SK-N-SH (cell line): Measurements from ENCODE around the gene PPP1R14C. TPM values are rescaled to one million over a fixed set of nuclear protein-coding genes. Genes with fewer than 3 reads are reported as not detected.

ENCODE experiments used
- CTCF ChIA-PET: fragments of 300-600, 350-600 bp; formaldehyde crosslinking; extraction: SDS; loops from one replicate; lab custom pipeline; 2021; lab: Yijun Ruan, JAX
- POLR2A ChIA-PET: fragments of 350-600 bp; sonication (Branson Sonifier 250); formaldehyde crosslinking; extraction: SDS; loops from one replicate; lab custom pipeline; 2020; ENCODE audit warnings: antibody characterized with exemption, inconsistent platforms; lab: Yijun Ruan, JAX
- DNase-seq: peaks from one replicate; pipeline ENCODE4 v3.0.0; 2012
- H2AFZ ChIP-seq: fragments of 200-600 bp; sonication (generic); 2 replicates; pipeline ENCODE4 v1.8.1; 2016; ENCODE audit warnings: antibody characterized with exemption, mild to moderate bottlenecking, low read depth
- H3F3A ChIP-seq: fragments of 200-600 bp; sonication (generic); replicated peaks from 2 replicates; pipeline ENCODE3; 2016; ENCODE audit warnings: antibody characterized with exemption, mild to moderate bottlenecking; ENCODE audit not compliant: insufficient read depth
- H3K27ac ChIP-seq, 2 experiments: fragments of 200-500 bp in 1 of 2; fragments of 200-600 bp in 1 of 2; sonication (Bioruptor generic) in 1 of 2; sonication (generic), shearing (Covaris generic) in 1 of 2; 2 replicates each; pipeline versions ENCODE4 v1.5.1 to v1.6.1; 2014 to 2016; ENCODE audit warnings: low read depth in 2 of 2, inconsistent platforms in 1 of 2, low read length in 1 of 2, mild to moderate bottlenecking in 1 of 2, mixed read lengths in 1 of 2
- H3K27me3 ChIP-seq: fragments of 200-600 bp; sonication (generic), shearing (Covaris generic); 2 replicates; pipeline ENCODE4 v1.6.1; 2016; ENCODE audit warnings: mixed run types; ENCODE audit not compliant: insufficient read depth
- H3K36me3 ChIP-seq, 2 experiments: fragments of 200-500 bp in 1 of 2; fragments of 200-600 bp in 1 of 2; sonication (Bioruptor generic) in 1 of 2; sonication (generic) in 1 of 2; replicated peaks in 1 of 2; 2 replicates each; pipeline versions ENCODE3 to v1.5.1; 2014 to 2016; ENCODE audit warnings: low read length in 1 of 2, mild to moderate bottlenecking in 1 of 2; ENCODE audit not compliant: insufficient read depth in 2 of 2, control insufficient read depth in 1 of 2
- H3K4me1 ChIP-seq, 2 experiments: fragments of 200-500 bp in 1 of 2; fragments of 200-600 bp in 1 of 2; sonication (Bioruptor generic) in 1 of 2; sonication (generic), shearing (Covaris generic) in 1 of 2; 2 replicates each; pipeline versions ENCODE4 v1.5.1 to v1.6.1; 2014 to 2016; ENCODE audit warnings: low read depth in 1 of 2, low read length in 1 of 2, mixed run types in 1 of 2; ENCODE audit not compliant: insufficient read depth in 2 of 2, control insufficient read depth in 1 of 2
- H3K4me2 ChIP-seq: fragments of 200-600 bp; sonication (generic), shearing (Covaris generic); 2 replicates; pipeline ENCODE4 v1.6.1; 2017; ENCODE audit warnings: mixed run types
- H3K4me3 ChIP-seq, 2 experiments: fragments of 200-500 bp in 1 of 2; fragments of 200-600 bp in 1 of 2; sonication (Bioruptor generic) in 1 of 2; sonication (generic), shearing (Covaris generic) in 1 of 2; 2 replicates each; pipeline versions ENCODE4 v1.5.1 to v1.8.1; 2014 to 2016; ENCODE audit warnings: low read depth in 2 of 2, inconsistent platforms in 1 of 2, low read length in 1 of 2, mild to moderate bottlenecking in 1 of 2, mixed read lengths in 1 of 2, moderate library complexity in 1 of 2
- H3K79me2 ChIP-seq: fragments of 200-600 bp; sonication (generic); 2 replicates; pipeline ENCODE4 v1.8.1; 2017; ENCODE audit warnings: mild to moderate bottlenecking; ENCODE audit not compliant: insufficient read depth
- H3K9ac ChIP-seq: fragments of 200-600 bp; sonication (generic); 2 replicates; pipeline ENCODE4 v1.6.1; 2017; ENCODE audit warnings: mixed run types
- H3K9me2 ChIP-seq: fragments of 200-600 bp; sonication (generic); 2 replicates; pipeline ENCODE4 v1.6.1; 2017; ENCODE audit warnings: mixed run types
- H3K9me3 ChIP-seq: fragments of 200-600 bp; sonication (generic); 2 replicates; pipeline ENCODE4 v1.6.1; 2017; ENCODE audit warnings: mixed run types, mild to moderate bottlenecking, moderate library complexity
- H4K20me1 ChIP-seq: fragments of 200-600 bp; sonication (generic); 2 replicates; pipeline ENCODE4 v1.6.1; 2017; ENCODE audit warnings: mild to moderate bottlenecking, mixed run types; ENCODE audit not compliant: insufficient read depth
- CTCF ChIP-seq: fragments of 200-600 bp; sonication (generic); IDR thresholded peaks from 2 replicates; pipeline ENCODE4 v1.6.1; 2017; ENCODE audit warnings: antibody characterized with exemption, mild to moderate bottlenecking, moderate library complexity
- ELF1 ChIP-seq: IDR thresholded peaks from 2 replicates; pipeline ENCODE4 v1.4.0; 2012
- FOXM1 ChIP-seq: IDR thresholded peaks from 2 replicates; pipeline ENCODE4 v1.4.0; 2012; ENCODE audit warnings: low read depth, mild to moderate bottlenecking
- GABPA ChIP-seq: IDR thresholded peaks from 2 replicates; pipeline ENCODE4 v1.4.0; 2012; ENCODE audit warnings: low read depth, mild to moderate bottlenecking
- IRF3 ChIP-seq: fragments of 150-350 bp; IDR thresholded peaks from 2 replicates; pipeline ENCODE4 v1.6.1; 2016; ENCODE audit warnings: mild to moderate bottlenecking, low read depth, low read length
- NRF1 ChIP-seq: IDR thresholded peaks from 2 replicates; pipeline ENCODE4 v1.6.1; 2012; ENCODE audit warnings: low read depth, mild to moderate bottlenecking, low read length
- PBX3 ChIP-seq: IDR thresholded peaks from 2 replicates; pipeline ENCODE4; 2012
- SIN3A ChIP-seq: IDR thresholded peaks from 2 replicates; pipeline ENCODE4 v1.6.1; 2012; ENCODE audit warnings: low read depth, mild to moderate bottlenecking, low read length, moderate library complexity, borderline replicate concordance
- USF1 ChIP-seq: IDR thresholded peaks from 2 replicates; pipeline ENCODE4 v1.4.0; 2012; ENCODE audit warnings: low read depth, borderline replicate concordance
- USF2 ChIP-seq: fragments of 150-350 bp; IDR thresholded peaks from 2 replicates; pipeline ENCODE4 v1.6.1; 2017; ENCODE audit warnings: antibody characterized with exemption, low read length, low read depth, borderline replicate concordance
- WGBS: methylation state at CpG from one replicate; pipeline ENCODE4 v1.1.6; 2017; ENCODE audit warnings: low lambda C conversion rate; 5-methylcytosine and 5-hydroxymethylcytosine counted together
- polyA plus RNA-seq, 3 experiments: library from polyadenylated mRNA; depleted of rRNA; stranded (reverse); fragments of >200 nt; gene quantifications; 2 replicates each; pipeline ENCODE4 v1.2.3, GENCODE V29; 2012

PPP1R14C gene
- polyA plus RNA-seq, 1 of the 3 experiments (the other 2 are of a cell fraction): not detected

GRCh38 chr6:150261997-150262697 lies 119.3 kb downstream of the PPP1R14C start:
- Histone ChIP-seq H2AFZ (no peak overlapping the region), H3K27ac (no peak overlapping the region), H3F3A (peaks cover 4% of the 10 kb centered on the region), H3K4me3 (no peak overlapping the region), H4K20me1 (no peaks in the 10 kb centered on the region), H3K9me3 (no peaks in the 10 kb centered on the region), H3K79me2 (no peaks in the 10 kb centered on the region), H3K9me2 (no peaks in the 10 kb centered on the region), H3K9ac (no peak overlapping the region), H3K4me1 (no peaks in the 10 kb centered on the region), H3K4me2 (no peak overlapping the region), H3K27me3 (no peaks in the 10 kb centered on the region), H3K36me3 (no peaks in the 10 kb centered on the region)
- POLR2A ChIA-PET: interaction anchor here (0.6 kb wide), 1 partner anchor 204 kb away, joined by 3 read pairs; no protein-coding TSS in a partner anchor
- no peak for DNase-seq
- 12% methylated on average over 15 of the region's 16 CpGs for WGBS
- CTCF ChIA-PET: no interaction called here
- TF ChIP-seq NRF1 (no peak), IRF3 (no peak), ELF1 (no peak), CTCF (no peak), FOXM1 (no peak)

GRCh38 chr6:150263765-150264404 lies 121.0 kb downstream of the PPP1R14C start:
- Histone ChIP-seq H3K9ac (no peak overlapping the region), H3K4me2 (no peak overlapping the region), H3F3A (peaks cover 11% of the 10 kb centered on the region), H4K20me1 (no peaks in the 10 kb centered on the region), H3K9me3 (no peaks in the 10 kb centered on the region), H3K79me2 (no peaks in the 10 kb centered on the region), H2AFZ (no peak overlapping the region), H3K9me2 (no peaks in the 10 kb centered on the region), H3K36me3 (no peaks in the 10 kb centered on the region), H3K4me1 (no peaks in the 10 kb centered on the region), H3K27me3 (no peaks in the 10 kb centered on the region), H3K27ac (no peak overlapping the region), H3K4me3 (no peak overlapping the region)
- TF ChIP-seq USF1 (no peak), GABPA (no peak), SIN3A (no peak), PBX3 (no peak), USF2 (no peak)
- no peak for DNase-seq
- ChIA-PET POLR2A (no interaction called here), CTCF (interaction anchor here (0.6 to 0.9 kb wide), 2 partner anchors 184 to 550 kb away, joined by 3 read pairs; no protein-coding TSS in a partner anchor)
- WGBS: 17% methylated on average over 1 of the region's 19 CpGs
